ENCODE results near the gene GALNT11.

DNA sequence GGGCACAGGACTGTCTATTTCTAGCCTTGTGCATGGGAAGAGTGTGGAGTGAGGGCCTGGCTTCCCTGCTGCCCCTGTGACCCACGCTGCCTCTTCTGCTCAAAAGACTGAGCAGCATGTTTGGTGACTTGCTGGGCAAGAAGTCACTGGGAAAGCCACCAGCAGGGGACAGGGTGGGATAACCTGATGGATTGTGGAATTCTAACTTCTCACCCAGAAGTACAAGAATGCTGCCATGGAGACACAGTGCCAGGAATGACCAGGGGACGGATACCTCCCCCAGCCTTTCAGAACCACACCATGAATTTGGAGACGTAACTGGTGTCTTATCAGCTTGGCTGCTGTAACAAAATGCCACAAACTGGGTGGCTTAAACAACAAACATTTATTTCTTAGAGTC is 40.9 kb upstream of the GALNT11 start:
- TF ChIP-seq SIN3A (IDR thresholded peaks at IDR 0.05; ENCODE audit: borderline replicate concordance, insufficient read depth, low read length) = no peak
- no peak for TF ChIP-seq TAF1 (IDR thresholded peaks at IDR 0.05; ENCODE audit: borderline replicate concordance, insufficient read depth, low read length)
- no peak for TF ChIP-seq FOXP2 (optimal IDR thresholded peaks at IDR 0.05; ENCODE audit: borderline replicate concordance, extremely low read depth, extremely low read length, insufficient read depth)
- no peak for TF ChIP-seq POLR2AphosphoS5 (IDR thresholded peaks at IDR 0.05; ENCODE audit: low read depth, low read length)

All from PFSK-1 (cell line).